ENCODE results near the gene KRTAP4-7.
"Not testable (repeated sequence)": the region's sequence is repeated elsewhere in the genome, so short reads cannot be mapped to it uniquely, and the experiment has no call there.

The KRTAP4-7 gene

GRCh38 chr17:41084100-41084856 lies at the start of gene KRTAP4-7:
Gene KRTAP4-7 (plus strand): TSS chr17:41084150. CDS start chr17:41084207, 57 bp downstream.
- DNase-seq (ENCODE audit: low spot score): peak; percentile 30

DNA sequence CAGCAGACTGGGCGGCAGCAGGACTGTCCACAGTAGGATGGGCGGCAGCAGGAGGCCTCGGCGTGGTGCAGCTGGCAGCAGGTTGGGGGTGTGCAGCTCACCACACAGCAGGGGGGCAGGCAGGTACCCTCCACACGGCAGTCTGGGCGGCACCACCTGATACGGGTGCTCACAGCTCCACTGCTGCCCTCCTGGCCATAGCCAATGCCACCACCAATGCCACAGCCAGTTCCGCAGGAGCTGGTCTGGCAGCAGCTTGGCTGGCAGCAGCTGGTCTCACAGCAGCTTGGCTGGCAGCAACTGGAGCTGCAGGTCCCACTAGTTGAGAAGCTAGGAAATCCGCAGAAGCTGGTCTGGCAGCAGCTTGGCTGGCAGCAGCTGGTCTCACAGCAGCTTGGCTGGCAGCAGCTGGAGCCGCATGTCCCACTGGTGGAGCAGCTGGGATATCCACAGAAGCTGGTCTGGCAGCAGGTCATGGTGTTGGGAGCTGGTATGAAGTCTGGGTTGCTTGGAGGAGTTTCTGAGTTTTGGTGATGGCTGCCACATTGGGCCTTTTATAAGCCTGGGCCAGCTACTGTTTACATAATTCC lies 49.5 kb upstream of the KRTAP4-7 start, which contains the start of gene KRTAP1-3:
TSS of gene KRTAP1-3 (minus strand) at position 529 of the 590 bp plus-strand sequence. CDS start at position 476, 53 bp downstream.
- not testable (repeated sequence) for DNase-seq (ENCODE audit: low spot score)

- DNase-seq (ENCODE audit: low spot score): no peak
Measured at GRCh38 chr17:41037853-41038350, 46.0 kb upstream of the KRTAP4-7 start.

DNA sequence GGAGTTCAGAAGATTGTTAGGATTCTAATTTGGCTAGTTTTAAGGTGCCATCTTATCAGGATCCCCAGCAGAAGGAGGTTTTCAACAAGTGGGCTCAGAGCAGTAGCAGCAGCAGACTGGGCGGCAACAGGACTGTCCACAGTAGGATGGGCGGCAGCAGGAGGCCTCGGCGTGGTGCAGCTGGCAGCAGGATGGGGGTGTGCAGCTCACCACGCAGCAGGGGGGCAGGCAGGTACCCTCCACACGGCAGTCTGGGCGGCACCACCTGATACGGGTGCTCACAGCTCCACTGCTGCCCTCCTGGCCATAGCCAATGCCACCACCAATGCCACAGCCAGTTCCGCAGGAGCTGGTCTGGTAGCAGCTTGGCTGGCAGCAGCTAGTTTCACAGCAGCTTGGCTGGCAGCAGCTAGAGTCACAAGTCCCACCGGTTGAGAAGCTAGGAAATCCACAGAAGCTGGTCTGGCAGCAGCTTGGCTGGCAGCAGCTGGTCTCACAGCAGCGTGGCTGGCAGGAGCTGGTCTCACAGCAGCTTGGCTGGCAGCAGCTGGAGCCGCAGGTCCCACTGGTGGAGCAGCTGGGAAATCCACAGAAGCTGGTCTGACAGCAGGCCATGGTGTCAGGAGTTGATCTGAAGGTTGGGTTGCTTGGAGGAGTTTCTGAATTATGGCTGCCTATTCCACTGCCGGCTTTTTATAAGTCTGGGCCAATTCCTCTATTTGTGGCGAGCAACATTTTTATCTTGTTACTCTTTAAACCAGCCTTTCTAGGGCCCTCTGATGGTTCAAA lies 43.0 kb upstream of the KRTAP4-7 start, which contains the start of gene KRTAP1-1:
TSS of gene KRTAP1-1 (minus strand) at position 668 of the 789 bp plus-strand sequence. CDS start at position 615, 53 bp downstream.
- DNase-seq (ENCODE audit: low spot score): not testable (repeated sequence)

GRCh38 chr17:41042953-41043352 lies 41.0 kb upstream of the KRTAP4-7 start:
- DNase-seq (ENCODE audit: low spot score): no peak

GRCh38 chr17:41046735-41047465 lies 37.0 kb upstream of the KRTAP4-7 start, which contains the start of gene KRTAP2-1:
Gene KRTAP2-1 (minus strand): TSS chr17:41047316. CDS start chr17:41047267, 49 bp downstream.
- DNase-seq (ENCODE audit: low spot score): not testable (repeated sequence)

DNA sequence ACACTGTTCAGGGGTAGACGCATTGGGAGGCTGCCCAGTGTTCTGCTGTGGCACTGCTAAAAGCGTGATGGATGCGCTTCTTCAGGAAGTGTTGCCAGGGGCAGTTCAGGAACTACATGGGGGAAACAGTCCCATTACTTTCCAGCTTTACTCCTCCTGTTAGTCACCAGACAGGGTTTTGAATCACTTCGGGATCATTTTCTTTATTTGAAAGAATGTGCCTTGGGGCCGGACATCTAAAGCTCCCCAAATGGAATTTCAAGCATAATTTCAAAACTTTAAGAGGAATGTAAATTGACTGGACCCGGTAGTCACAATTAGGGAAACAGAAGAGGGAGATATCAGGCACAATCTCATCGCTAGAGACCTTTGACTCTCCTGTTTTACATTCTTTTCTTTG lies 35.5 kb upstream of the KRTAP4-7 start:
- no peak for DNase-seq (ENCODE audit: low spot score)

GRCh38 chr17:41049110-41049509 lies 34.8 kb upstream of the KRTAP4-7 start:
- peak; percentile 56 for DNase-seq (ENCODE audit: low spot score)

- no peak for DNase-seq (ENCODE audit: low spot score)
Measured at GRCh38 chr17:41052566-41052965, 31.4 kb upstream of the KRTAP4-7 start.

GRCh38 chr17:41054025-41054424 lies 29.9 kb upstream of the KRTAP4-7 start:
- no peak for DNase-seq (ENCODE audit: low spot score)

DNA sequence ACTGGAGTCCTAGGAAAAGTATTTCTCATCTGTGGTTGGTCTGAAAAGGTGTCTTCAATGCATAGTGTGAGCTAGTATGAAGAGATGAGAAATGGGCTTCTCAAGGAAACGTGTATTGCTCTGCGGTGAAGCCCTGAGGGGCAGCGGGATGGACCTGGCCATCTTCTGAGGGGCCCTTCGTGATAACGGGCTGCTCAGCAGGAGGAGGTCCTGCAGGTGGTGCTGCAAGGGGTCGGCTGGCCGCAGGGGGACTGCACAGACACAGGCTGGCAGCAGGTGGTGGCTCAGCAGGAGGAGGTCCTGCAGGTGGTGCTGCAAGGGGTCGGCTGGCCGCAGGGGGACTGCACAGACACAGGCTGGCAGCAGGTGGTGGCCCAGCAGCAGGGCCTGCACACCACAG lies 29.4 kb upstream of the KRTAP4-7 start:
- not testable (repeated sequence) for DNase-seq (ENCODE audit: low spot score)

GRCh38 chr17:41055130-41055529 lies 28.8 kb upstream of the KRTAP4-7 start, which contains the start of gene KRTAP2-2:
Gene KRTAP2-2 (minus strand): TSS chr17:41055230. CDS start chr17:41055211, 19 bp downstream.
- DNase-seq (ENCODE audit: low spot score): not testable (repeated sequence)

DNA sequence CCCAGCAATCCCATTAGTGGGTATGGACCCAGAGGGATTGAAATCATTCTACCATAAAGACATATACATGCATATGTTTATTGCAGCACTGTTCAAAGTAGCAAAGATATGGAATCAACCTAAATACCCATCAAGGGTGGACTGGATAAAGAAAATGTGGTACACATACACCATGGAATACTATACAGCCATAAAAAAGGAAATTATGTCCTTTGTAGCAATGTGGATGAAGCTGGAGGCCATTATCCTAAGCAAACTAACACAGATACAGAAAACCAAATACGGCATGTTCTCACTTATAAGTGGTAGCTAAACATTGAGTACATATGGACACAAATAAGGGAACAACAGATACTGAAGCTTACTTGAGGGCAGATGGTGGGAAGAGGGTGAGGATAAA lies 26.4 kb upstream of the KRTAP4-7 start:
- no peak for DNase-seq (ENCODE audit: low spot score)

DNA sequence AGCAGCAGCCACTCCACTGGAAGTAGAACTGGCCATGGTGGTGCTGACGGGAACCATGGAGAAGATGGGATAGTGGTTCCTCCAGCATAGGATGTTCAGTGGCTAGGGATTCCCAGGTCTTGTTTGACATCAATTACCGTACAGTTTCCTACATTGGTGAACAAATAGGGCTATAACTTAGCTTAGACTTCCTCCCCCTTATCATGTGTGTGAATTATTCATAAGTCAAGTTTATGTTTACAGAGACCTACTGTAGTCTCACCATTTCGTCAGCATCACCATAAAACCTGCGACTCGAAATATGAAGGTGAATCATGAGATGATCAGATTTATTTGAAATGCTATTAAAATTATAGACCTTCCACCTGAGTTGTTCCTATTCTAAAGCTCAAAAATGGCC lies 25.2 kb upstream of the KRTAP4-7 start:
- DNase-seq (ENCODE audit: low spot score): no peak

GRCh38 chr17:41059276-41060051 lies 24.5 kb upstream of the KRTAP4-7 start:
- DNase-seq (ENCODE audit: low spot score): not testable (repeated sequence)

- DNase-seq (ENCODE audit: low spot score): peak; percentile 85
Measured at GRCh38 chr17:41060052-41060604, 23.8 kb upstream of the KRTAP4-7 start, which contains the start of gene KRTAP2-3. Gene KRTAP2-3 (minus strand): TSS chr17:41060114. CDS start chr17:41060050, 64 bp downstream.

DNA sequence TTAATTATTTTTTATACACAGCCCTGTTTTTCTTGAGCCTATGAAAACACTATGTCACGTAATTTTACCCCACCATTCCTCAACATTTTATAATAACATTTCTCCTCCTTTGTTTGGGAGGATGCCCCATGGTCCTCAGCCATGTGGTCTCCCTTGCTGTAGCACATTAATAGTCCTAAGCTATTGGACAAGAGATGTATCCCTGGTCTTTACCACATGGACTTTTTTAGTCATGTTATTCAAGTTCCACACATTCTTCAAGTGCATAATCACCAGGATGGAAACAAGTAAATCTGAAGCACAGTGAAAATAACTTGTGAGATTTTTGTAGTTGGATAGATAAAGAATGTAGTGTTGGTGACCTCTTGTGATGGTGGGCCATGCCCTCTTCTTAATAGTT lies 22.0 kb upstream of the KRTAP4-7 start:
- DNase-seq (ENCODE audit: low spot score): peak; percentile 58

GRCh38 chr17:41063449-41063848 lies 20.5 kb upstream of the KRTAP4-7 start:
- no peak for DNase-seq (ENCODE audit: low spot score)

DNA sequence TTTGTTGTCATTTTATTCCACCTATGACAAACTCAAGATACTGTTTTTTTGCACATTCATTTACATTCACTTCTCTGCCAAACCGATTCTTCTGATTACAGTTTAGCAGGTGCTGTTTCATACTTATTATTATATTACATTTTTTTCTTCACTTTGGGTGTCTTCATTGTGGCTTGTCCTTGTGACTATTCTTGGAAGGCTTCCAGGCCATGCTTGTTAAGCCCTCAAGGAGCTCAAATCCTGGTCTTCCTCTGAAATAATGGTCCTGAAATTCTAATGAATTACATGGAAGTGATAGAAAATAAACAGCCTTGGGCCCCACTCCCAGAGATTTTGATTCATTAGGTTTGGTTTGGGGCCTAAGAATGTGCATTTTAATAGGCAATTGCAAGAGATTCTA lies 19.6 kb upstream of the KRTAP4-7 start:
- DNase-seq (ENCODE audit: low spot score): no peak
